GM23338 (cell line): ENCODE results near the gene SERPINB6. TPM values are rescaled to one million over a fixed set of nuclear protein-coding genes. Genes with fewer than 3 reads are reported as not detected.

Experiments
- ATAC-seq: fragments of 200-7000 bp; cut with Tn5 transposase; 3 replicates; pipeline ENCODE4 v1.9.1; 2020
- DNase-seq: peaks from one replicate; pipeline ENCODE4 v3.0.0-alpha.2; 2015; ENCODE audit warnings: low spot score
- H2AFZ ChIP-seq: fragments of 200-600 bp; sonication (generic); 2 replicates; pipeline ENCODE4 v1.8.0; 2016; ENCODE audit warnings: antibody characterized with exemption, mild to moderate bottlenecking, moderate library complexity
- H3F3A ChIP-seq: fragments of 200-600 bp; sonication (generic); replicated peaks from 2 replicates; pipeline ENCODE4 v1.8.0; 2017; ENCODE audit warnings: antibody characterized with exemption, mixed run types, low read depth
- H3K27ac ChIP-seq: fragments of 200-600 bp; sonication (generic); 2 replicates; pipeline ENCODE4 v1.6.1; 2016; ENCODE audit warnings: low read depth
- H3K27me3 ChIP-seq: fragments of 200-600 bp; sonication (generic); 2 replicates; pipeline ENCODE4 v1.8.0; 2016; ENCODE audit warnings: mild to moderate bottlenecking, mixed run types, moderate library complexity; ENCODE audit not compliant: insufficient read depth
- H3K36me3 ChIP-seq: fragments of 200-600 bp; sonication (generic); 2 replicates; pipeline ENCODE4 v1.8.0; 2016; ENCODE audit warnings: mild to moderate bottlenecking; ENCODE audit not compliant: insufficient read depth
- H3K4me1 ChIP-seq: fragments of 200-600 bp; sonication (generic); 2 replicates; pipeline ENCODE4 v1.8.0; 2016; ENCODE audit warnings: mild to moderate bottlenecking, moderate library complexity; ENCODE audit not compliant: insufficient read depth
- H3K4me2 ChIP-seq: fragments of 200-600 bp; sonication (generic); 2 replicates; pipeline ENCODE4 v1.7.1; 2017; ENCODE audit warnings: mixed run types
- H3K4me3 ChIP-seq: fragments of 200-600 bp; sonication (generic); 2 replicates; pipeline ENCODE4 v1.6.1; 2016; ENCODE audit warnings: mixed run types
- H3K79me2 ChIP-seq: fragments of 200-600 bp; sonication (generic); replicated peaks from 2 replicates; pipeline ENCODE4 v1.8.0; 2017; ENCODE audit warnings: mild to moderate bottlenecking; ENCODE audit not compliant: insufficient read depth
- H3K9me2 ChIP-seq: fragments of 200-600 bp; sonication (generic); 2 replicates; pipeline ENCODE4 v1.8.0; 2017; ENCODE audit not compliant: insufficient read depth
- H4K20me1 ChIP-seq: fragments of 200-600 bp; sonication (generic); replicated peaks from 2 replicates; pipeline ENCODE4 v1.8.0; 2017; ENCODE audit warnings: mild to moderate bottlenecking; ENCODE audit not compliant: insufficient read depth
- H3K27ac Mint-ChIP-seq: 2 replicates; pipeline ENCODE4 v1.8.0; 2020; ENCODE audit warnings: inconsistent platforms, mild to moderate bottlenecking, moderate library complexity, mixed read lengths
- H3K27me3 Mint-ChIP-seq: 3 replicates; pipeline ENCODE4 v1.8.0; 2022; ENCODE audit warnings: low read depth, mild to moderate bottlenecking, moderate library complexity, mixed read lengths, inconsistent platforms; ENCODE audit not compliant: insufficient read depth, poor library complexity
- H3K36me3 Mint-ChIP-seq: 3 replicates; pipeline ENCODE4 v1.8.0; 2021; ENCODE audit warnings: low read depth, mild to moderate bottlenecking, inconsistent platforms, moderate library complexity, mixed read lengths
- H3K4me1 Mint-ChIP-seq: 3 replicates; pipeline ENCODE4 v1.8.0; 2020; ENCODE audit warnings: mild to moderate bottlenecking, inconsistent platforms, mixed read lengths
- H3K4me3 Mint-ChIP-seq: 3 replicates; pipeline ENCODE4 v1.8.0; 2021; ENCODE audit warnings: moderate library complexity, mild to moderate bottlenecking, inconsistent platforms, mixed read lengths
- H3K9me3 Mint-ChIP-seq: 3 replicates; pipeline ENCODE4 v1.8.0; 2020; ENCODE audit warnings: moderate library complexity, mild to moderate bottlenecking, inconsistent platforms, mixed read lengths
- CREB1 ChIP-seq: fragments of 250-450 bp; sonication (Bioruptor Pico); IDR thresholded peaks from 2 replicates; pipeline ENCODE4 v1.5.0; 2020; ENCODE audit warnings: low read depth, mild to moderate bottlenecking, moderate library complexity
- CTCF ChIP-seq, 2 experiments: fragments of 200-600 bp in 1 of 2; sonication (generic) in 1 of 2; conservative IDR thresholded peaks; 2 replicates each; pipeline versions ENCODE4 v1.5.1 to v1.6.1; 2016 to 2017; ENCODE audit warnings: antibody characterized with exemption in 2 of 2, low read depth in 2 of 2, mild to moderate bottlenecking in 2 of 2, moderate library complexity in 1 of 2
- ETS1 ChIP-seq: IDR thresholded peaks from 2 replicates; pipeline ENCODE4 v1.6.1; 2016; ENCODE audit warnings: antibody characterized with exemption
- EZH2 ChIP-seq: fragments of 200-600 bp; sonication (generic); IDR thresholded peaks from one replicate; pipeline ENCODE4 v1.8.0; 2017; ENCODE audit warnings: antibody characterized with exemption, mild to moderate bottlenecking, low read depth; ENCODE audit not compliant: unreplicated experiment
- EZH2phosphoT487 ChIP-seq: fragments of 200-600 bp; sonication (generic); IDR thresholded peaks from one replicate; pipeline ENCODE4 v1.8.1; 2018; ENCODE audit warnings: antibody characterized with exemption; ENCODE audit not compliant: unreplicated experiment
- JUNB ChIP-seq: IDR thresholded peaks from one replicate; pipeline ENCODE4 v1.6.1; 2016; ENCODE audit warnings: antibody characterized with exemption; ENCODE audit not compliant: unreplicated experiment
- NANOG ChIP-seq: IDR thresholded peaks from 2 replicates; pipeline ENCODE4 v1.6.1; 2016; ENCODE audit warnings: antibody characterized with exemption, borderline replicate concordance
- POLR2AphosphoS5 ChIP-seq: IDR thresholded peaks from 2 replicates; pipeline ENCODE4 v1.6.1; 2016; ENCODE audit warnings: antibody characterized with exemption, low read depth
- REST ChIP-seq: IDR thresholded peaks from one replicate; pipeline ENCODE4 v1.6.1; 2018; ENCODE audit warnings: antibody characterized with exemption; ENCODE audit not compliant: unreplicated experiment
- STAT1 ChIP-seq: IDR thresholded peaks from one replicate; pipeline ENCODE4 v1.6.1; 2016; ENCODE audit warnings: antibody characterized with exemption; ENCODE audit not compliant: unreplicated experiment
- ZNF114 ChIP-seq: fragments of 250-450 bp; sonication (Bioruptor Pico); IDR thresholded peaks from 2 replicates; pipeline ENCODE4 v1.5.0; 2020; ENCODE audit warnings: mild to moderate bottlenecking, moderate library complexity
- ZNF462 ChIP-seq: fragments of 250-450 bp; sonication (Bioruptor Pico); IDR thresholded peaks from 2 replicates; pipeline ENCODE4 v1.5.0; 2020; ENCODE audit warnings: mild to moderate bottlenecking, moderate library complexity
- polyA plus RNA-seq: library from polyadenylated mRNA; unstranded; fragments of >200 nt; fragmentation: Nextera tagmentation; extraction: Ambion mirVana; gene quantifications from 2 replicates; pipeline ENCODE4 v1.2.1, GENCODE V29; 2016
- total RNA-seq: library from RNA; depleted of rRNA; stranded (reverse); fragments of >200 nt; shearing (Covaris generic); gene quantifications from 2 replicates; pipeline ENCODE4 v1.2.3, GENCODE V29; 2014

The SERPINB6 gene
- total and polyA plus RNA-seq, 2 experiments from 2014 or later: 25.9 to 38.5 TPM

- H3K27me3 ChIP-seq: no peaks in the 10 kb centered on the region
- H3K4me1 Mint-ChIP-seq: peaks cover 41% of the 10 kb centered on the region
- no peak for ATAC-seq
Observed at GRCh38 chr6:2958331-2958711, 13.0 kb downstream of the SERPINB6 start.

More at GRCh38 chr6:2958331-2958711, 13.0 kb downstream of the SERPINB6 start:
- peaks cover 38% of the 10 kb centered on the region for H3K4me1 ChIP-seq
- no peaks in the 10 kb centered on the region for H3K79me2 ChIP-seq
- H2AFZ ChIP-seq: no peak overlapping the region
- H3K4me2 ChIP-seq: no peak overlapping the region
- Mint-ChIP-seq H3K36me3 (no peaks in the 10 kb centered on the region), H3K4me3 (no peak overlapping the region), H3K9me3 (no peaks in the 10 kb centered on the region), H3K27ac (no peak overlapping the region), H3K27me3 (peaks cover 3% of the 10 kb centered on the region)
- no peak overlapping the region for H3K4me3 ChIP-seq
- H3F3A ChIP-seq: peaks cover 22% of the 10 kb centered on the region
- H3K36me3 ChIP-seq: no peaks in the 10 kb centered on the region
- no peaks in the 10 kb centered on the region for H3K9me2 ChIP-seq
- H4K20me1 ChIP-seq: no peaks in the 10 kb centered on the region
- no peak overlapping the region for H3K27ac ChIP-seq
- no peak for TF ChIP-seq NANOG
- TF ChIP-seq REST: no peak
- TF ChIP-seq EZH2: no peak
- no peak for TF ChIP-seq ETS1
- no peak for TF ChIP-seq ZNF462
- TF ChIP-seq STAT1: no peak
- no peak for TF ChIP-seq ZNF114 (CRISPR knock-in tag)
- TF ChIP-seq JUNB: no peak
- no peak for TF ChIP-seq EZH2phosphoT487
- no peak for TF ChIP-seq CREB1 (CRISPR knock-in tag)
- no peak for TF ChIP-seq POLR2AphosphoS5
- no peak for TF ChIP-seq CTCF (conservative IDR thresholded peaks at IDR 0.05; ENCODE audit: low read depth in 2 of 2)
- DNase-seq: no peak
